Dermis blood vessel endothelial cell (primary cell): Measurements from ENCODE around the gene DAGLA. TPM values are rescaled to one million over a fixed set of nuclear protein-coding genes. Genes with fewer than 3 reads are reported as not detected.

Experiments used
- DNase-seq: peaks from one replicate; pipeline ENCODE4 v3.0.0; 2010
- total RNA-seq: library from RNA; depleted of rRNA; stranded (reverse); fragments of >200 nt; gene quantifications from 2 replicates; pipeline ENCODE4 v1.2.3, GENCODE V29; 2014

DAGLA gene
- total RNA-seq, 1 donor from 2014 or later: 4.4 TPM

- no peak for DNase-seq
These were observed 69.5 kb downstream of the DAGLA start for GRCh38 chr11:61749591-61750217.

GRCh38 chr11:61750631-61751273 lies 70.6 kb downstream of the DAGLA start:
- DNase-seq: no peak

DNA sequence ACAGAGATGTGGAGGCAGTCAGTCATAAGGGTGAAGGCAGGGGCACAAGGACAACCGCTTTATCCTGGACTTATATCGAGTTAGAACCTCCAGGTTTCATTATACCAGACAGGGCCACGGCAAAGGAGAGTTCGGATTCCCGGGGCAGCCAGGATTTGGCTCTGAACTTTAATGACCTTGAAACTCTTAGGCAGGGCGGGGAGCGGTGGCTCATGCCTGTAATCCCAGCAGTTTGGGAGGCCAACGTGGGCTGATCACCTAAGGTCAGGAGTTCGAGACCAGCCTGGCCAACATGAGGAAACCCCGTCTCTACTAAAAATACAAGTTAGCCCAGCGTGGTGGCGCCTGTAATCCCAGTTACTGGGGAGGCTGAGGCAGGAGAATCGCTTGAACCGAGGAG lies 71.2 kb downstream of the DAGLA start:
- no peak for DNase-seq

DNA sequence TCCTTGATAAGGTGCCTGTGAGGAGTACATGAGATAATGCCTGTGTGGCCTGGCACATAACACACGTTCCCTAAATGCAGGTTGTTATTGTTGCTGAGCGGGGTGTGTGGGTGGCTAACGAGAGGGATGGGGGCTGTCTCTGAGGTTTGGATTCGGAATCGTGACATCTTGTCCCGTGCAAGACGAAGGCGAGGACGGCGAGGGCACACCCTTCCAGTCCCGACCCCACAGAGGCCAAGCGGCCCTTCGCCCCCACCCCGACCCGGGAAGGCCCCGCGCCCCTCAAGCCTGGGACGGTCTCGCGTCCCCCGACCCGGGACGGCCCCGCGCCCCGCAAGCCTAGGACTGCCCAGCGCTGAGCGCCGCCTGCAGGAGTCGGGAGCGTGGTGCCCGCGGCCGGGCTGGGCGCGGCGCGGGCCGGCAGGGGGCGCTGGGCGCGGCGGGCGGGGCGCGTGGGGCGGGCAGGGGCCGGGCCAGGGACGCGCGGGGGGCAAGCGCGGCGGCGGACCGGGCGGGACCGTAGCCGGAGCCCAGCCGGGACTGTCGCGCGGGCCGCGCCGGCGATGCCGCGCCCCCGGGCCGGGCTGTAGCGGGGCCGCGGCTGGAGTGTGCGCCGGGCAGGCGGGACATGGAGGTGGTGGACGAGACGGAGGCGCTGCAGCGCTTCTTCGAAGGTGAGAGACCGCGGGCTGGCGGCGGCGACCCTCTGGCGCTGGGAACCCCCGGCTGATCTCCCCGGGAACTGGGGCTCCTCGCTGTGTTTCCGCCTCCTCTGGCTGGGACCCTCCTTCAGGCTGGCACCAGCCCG lies 72.1 kb downstream of the DAGLA start, which contains the start of gene MYRF:
MYRF (plus strand) TSS at position 520 of the 808 bp plus-strand sequence; CDS start at position 629, 109 bp downstream.
- DNase-seq: peak; percentile 54

GRCh38 chr11:61752925-61753521 lies 72.8 kb downstream of the DAGLA start:
- DNase-seq: no peak

- DNase-seq: no peak
These were observed 73.5 kb downstream of the DAGLA start for GRCh38 chr11:61753672-61754071.

DNA sequence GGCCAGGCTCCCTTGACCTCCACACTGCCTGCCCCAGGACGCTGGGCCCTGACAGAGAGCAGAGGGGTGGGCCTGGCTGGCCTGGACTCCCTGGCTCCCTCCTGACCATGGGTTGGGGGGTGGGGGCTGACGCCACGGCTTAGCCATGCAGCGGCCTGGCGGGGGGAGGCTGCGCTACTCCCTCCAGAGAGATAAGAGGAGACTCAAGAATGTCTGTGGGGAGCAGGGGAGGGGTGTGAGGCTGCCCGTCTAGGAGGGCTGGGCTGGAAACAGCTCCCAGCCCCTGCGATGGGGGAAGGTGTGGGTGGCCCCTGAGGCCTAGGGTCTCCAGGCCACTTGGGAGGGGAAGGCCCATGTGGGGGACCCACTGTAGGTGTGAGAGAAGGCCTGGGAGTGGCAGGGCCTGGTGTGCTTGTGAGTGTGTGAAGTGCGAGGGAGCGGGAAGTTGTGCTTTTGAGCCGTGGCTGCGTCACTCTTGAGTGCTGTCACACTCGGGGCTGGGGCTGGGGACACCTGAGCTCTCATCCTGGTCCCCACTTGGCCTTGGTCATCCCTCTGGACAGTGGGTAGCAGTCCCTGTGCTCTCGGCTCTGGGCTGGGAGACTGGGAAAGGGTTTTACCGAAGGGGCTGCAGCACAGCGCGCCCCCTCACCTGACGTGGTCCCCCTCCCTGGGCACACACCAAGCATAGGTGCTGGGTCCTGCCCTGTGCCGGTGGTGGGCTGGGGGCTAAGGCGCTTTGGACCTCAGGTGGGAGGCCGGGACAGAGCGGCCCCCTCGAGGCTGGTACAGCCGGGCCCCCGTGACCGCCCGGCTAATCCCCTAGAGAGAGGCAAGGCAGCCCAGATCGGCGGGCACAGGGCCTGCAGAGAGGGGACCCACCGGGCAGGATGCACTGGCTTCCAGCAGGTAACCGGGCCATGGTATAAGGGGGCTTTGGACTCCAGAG lies 74.6 kb downstream of the DAGLA start:
- DNase-seq: no peak

DNA sequence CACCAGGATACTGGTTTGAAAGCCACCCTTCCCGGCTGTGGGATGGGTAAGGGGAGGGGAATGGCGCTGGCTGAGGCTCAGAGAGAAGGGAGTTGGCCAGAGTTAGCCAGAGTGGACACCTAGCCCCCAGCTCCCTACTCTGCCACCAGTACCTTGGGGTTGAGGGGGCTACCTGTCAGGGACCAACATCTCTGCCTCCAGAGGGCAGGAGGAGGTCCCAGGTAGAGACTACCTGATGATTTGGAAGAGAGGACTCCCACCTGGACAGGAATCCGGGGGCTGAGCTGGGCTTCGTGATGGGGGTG lies 75.9 kb downstream of the DAGLA start:
- DNase-seq: no peak

DNA sequence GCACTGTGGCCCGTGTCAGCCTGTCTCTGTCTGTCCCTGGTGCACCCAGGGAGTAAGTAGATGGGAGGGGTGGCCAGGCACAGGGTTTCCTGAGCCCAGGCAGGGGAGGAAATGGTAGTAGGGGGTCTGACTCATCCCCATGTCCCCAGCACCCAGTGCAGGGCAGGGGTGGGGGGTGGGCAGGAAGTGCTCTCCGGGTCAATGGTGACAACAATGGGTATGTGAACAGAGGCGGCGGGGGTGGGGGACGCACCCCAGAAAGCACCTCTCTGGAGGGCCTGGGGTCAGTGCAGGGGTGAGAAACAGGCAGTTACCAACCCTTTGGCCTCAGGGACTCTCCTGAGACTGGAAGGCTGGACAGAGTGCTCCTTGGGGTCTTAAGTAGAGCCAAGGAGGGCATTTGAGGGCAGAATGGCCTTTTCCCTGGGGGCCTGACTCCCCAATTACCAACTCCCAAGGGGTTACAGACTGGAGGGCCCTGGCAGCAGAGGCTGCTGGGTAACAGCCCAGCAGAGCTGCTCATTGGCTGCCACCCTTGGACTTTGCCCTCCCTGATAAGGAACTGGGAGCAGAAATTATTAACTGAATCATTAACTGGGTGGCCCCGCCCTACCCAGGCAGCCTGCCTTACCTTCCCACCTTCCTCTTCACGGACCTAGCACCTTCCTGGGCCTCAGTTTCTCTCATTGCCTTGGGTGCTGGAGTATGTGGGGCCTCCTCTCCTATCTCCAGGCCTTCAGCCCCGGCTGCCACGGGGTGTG lies 76.4 kb downstream of the DAGLA start:
- DNase-seq: peak; percentile 39

DNA sequence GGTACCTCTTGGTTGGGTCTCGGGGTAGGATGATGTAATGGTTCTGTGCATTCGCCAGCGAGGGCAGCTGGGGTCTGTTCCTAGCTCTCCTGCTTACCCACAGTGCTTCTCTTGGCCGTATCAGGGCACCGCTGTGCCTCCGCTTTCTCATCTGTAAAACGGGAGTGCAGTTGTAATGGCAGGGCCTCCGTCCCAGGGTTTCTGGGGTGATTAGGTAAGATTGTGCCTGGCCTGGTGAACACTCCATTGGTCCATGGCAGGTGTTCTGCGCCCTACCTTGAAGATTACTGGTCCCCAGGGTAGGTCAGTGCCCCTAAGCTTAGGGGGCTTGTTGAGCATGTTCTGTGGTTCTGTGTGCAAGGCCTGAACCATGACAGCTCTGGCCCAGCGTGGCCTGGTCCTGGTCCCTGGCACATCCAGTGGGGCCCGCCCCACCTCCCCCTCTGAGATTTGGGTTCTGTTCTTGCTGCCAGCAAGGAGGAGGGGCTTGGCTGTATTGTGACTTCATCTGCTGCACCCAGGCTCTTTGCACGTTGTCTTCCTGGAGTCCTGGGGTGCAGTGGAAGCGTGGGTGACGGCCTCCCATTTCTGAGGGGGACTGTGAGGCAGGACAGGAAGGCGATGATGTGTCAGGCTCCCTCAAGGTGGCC lies 77.1 kb downstream of the DAGLA start:
- DNase-seq: no peak

DNA sequence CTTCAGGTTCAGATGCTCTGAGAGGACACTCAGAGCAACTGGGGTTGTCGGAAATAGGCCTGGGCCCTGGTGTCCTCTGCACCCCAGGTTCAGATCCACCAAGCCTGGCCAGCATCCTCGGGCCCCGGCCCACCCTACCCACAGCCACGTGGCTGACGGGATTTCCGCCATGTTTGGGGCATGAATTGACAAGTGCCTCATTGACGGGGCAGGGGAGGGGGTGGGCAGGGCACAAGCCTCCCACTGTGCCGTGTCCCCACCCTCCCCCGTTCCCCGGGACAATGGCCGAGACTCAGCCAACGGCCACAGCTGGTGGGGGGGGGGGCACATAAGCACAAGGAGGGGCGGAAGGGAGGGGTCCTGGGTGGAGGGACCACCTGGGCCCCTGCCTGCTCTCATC lies 80.8 kb downstream of the DAGLA start:
- DNase-seq: no peak

GRCh38 chr11:61761440-61762222 lies 81.4 kb downstream of the DAGLA start:
- no peak for DNase-seq

GRCh38 chr11:61762223-61762615 lies 82.0 kb downstream of the DAGLA start:
- no peak for DNase-seq

DNA sequence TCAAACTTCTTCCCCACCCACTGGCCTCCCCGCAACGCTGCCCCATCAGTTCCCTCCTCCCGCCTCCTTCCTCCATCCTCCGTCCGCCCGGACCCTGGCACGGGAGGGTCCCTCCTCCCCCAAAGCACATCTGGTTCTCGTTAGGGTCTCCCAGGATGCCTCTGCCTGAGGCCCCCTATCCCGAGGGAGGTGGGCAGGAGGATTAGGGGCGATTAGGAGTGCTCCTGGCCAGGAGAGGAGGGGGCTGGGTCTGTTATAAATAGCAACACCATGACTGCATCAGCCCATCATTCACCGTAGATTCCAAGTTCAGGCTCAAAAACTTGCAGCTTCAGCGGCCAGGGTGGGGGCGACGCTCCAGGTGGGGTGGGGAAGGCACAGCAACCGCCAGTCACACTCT lies 82.6 kb downstream of the DAGLA start:
- no peak for DNase-seq

- no peak for DNase-seq
These were observed 83.9 kb downstream of the DAGLA start for GRCh38 chr11:61763930-61764605.

DNA sequence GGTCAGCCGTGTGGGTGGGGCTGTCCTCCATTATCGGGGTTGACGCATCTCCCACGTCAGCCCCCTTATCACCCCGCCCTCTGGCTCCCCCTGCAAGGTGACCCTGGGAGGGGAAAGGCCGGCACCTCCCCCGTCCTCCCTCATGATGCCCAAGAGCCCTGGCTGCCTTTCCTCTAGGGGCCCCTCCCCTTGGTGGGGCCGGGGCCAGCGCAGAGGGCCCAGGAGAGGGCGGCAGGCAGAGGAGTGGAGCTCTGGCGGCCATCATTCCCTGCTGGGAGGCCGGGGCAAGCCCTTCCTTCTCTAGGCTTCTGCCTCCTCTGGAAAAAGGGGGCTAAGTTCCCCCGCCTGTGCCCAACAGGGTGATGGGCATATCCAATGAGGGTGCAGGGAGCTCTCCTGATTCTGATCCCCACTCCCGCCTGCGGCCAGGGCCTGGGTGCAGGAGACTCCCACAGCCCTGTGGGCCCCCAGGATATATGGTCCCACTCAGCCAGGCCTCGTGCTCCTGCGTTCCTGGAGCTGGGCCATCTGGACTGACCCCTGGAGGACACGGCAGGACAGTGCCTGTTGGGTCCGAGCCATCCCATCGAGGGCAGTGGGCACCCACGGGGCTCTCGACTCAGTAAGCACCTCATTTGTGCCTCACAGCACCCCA lies 84.5 kb downstream of the DAGLA start:
- no peak for DNase-seq

GRCh38 chr11:61765550-61766253 lies 85.5 kb downstream of the DAGLA start:
- DNase-seq: no peak

- no peak for DNase-seq
These were observed 86.2 kb downstream of the DAGLA start for GRCh38 chr11:61766353-61766841.
